HepG2 (cell line): Measurements from ENCODE around the gene HUNK. TPM values are rescaled to one million over a fixed set of nuclear protein-coding genes. Genes with fewer than 3 reads are reported as not detected.

Experiments
- ATAC-seq: fragments of 200-7000 bp; cut with Tn5 transposase; 3 replicates; pipeline ENCODE4 v1.9.1; 2020; ENCODE audit warnings: mild to moderate bottlenecking, moderate library complexity
- BruUV-seq: library from RNA; stranded (reverse); fragments of 400-500 nt; replicated peaks from 2 replicates; lab custom pipeline; 2021; lab: Mats Ljungman, UMichigan
- CTCF ChIA-PET: fragments of 300-600 bp; formaldehyde crosslinking; extraction: SDS; loops from one replicate; lab custom pipeline; 2021; ENCODE audit warnings: low total read pairs, inconsistent platforms, low intra/inter-chr PET ratio; lab: Yijun Ruan, JAX
- POLR2A ChIA-PET: fragments of 350-600 bp; sonication (Branson Sonifier 250); formaldehyde crosslinking; loops from one replicate; lab custom pipeline; 2020; ENCODE audit warnings: antibody characterized with exemption, inconsistent platforms; lab: Yijun Ruan, JAX
- DNase-seq: peaks from one replicate; pipeline ENCODE4 v3.0.0-alpha.2; 2015; ENCODE audit warnings: low spot score
- FAIRE-seq: peaks from 3 replicates; lab custom pipeline; 2011; peaks lifted over from hg19 to GRCh38; lab: Jason Lieb, UNC
- H2AFZ ChIP-seq: one replicate; pipeline ENCODE4 v1.6.1; 2011; ENCODE audit warnings: low read length, inconsistent platforms
- H3K27ac ChIP-seq: fragments of 300-600 bp; 3 replicates; pipeline ENCODE4 v1.8.0; 2011; ENCODE audit warnings: mixed run types, mild to moderate bottlenecking, mixed read lengths, low read length, inconsistent platforms; ENCODE audit not compliant: insufficient read depth; ENCODE audit errors: extremely low read length
- H3K27me3 ChIP-seq, 2 experiments: fragments of 200-600 bp in 1 of 2; 2 replicates in 1 of 2; 3 replicates in 1 of 2; pipeline versions ENCODE4 v1.6.0 to v1.8.0; 2011; ENCODE audit warnings: low read length in 2 of 2, mild to moderate bottlenecking in 2 of 2, moderate library complexity in 2 of 2, inconsistent platforms in 1 of 2; ENCODE audit not compliant: insufficient read depth in 2 of 2, control insufficient read depth in 1 of 2
- H3K36me3 ChIP-seq, 2 experiments: fragments of 200-600 bp in 1 of 2; replicated peaks in 1 of 2; 2 replicates in 1 of 2; 3 replicates in 1 of 2; pipeline versions ENCODE4 v1.5.1 to v1.8.0; 2011; ENCODE audit warnings: low read length in 2 of 2, inconsistent platforms in 1 of 2; ENCODE audit not compliant: insufficient read depth in 2 of 2, control insufficient read depth in 1 of 2
- H3K4me1 ChIP-seq: 2 replicates; pipeline ENCODE4 v1.5.1; 2012; ENCODE audit warnings: low read length, inconsistent platforms; ENCODE audit not compliant: insufficient read depth
- H3K4me2 ChIP-seq: 2 replicates; pipeline ENCODE4 v1.6.0; 2011; ENCODE audit warnings: low read depth, low read length, inconsistent platforms
- H3K4me3 ChIP-seq, 3 experiments: fragments of 200-600 bp in 1 of 3; sonication (generic), shearing (Covaris generic) in 1 of 3; replicated peaks in 1 of 3; 2 replicates each; pipeline ENCODE4 v1.5.1; 2011 to 2016; ENCODE audit warnings: low read length in 3 of 3, inconsistent platforms in 2 of 3, low read depth in 2 of 3, mild to moderate bottlenecking in 2 of 3, control low read depth in 1 of 3, mixed read lengths in 1 of 3; ENCODE audit not compliant: insufficient read depth in 1 of 3
- H3K79me2 ChIP-seq: one replicate; pipeline ENCODE4 v1.6.1; 2011; ENCODE audit warnings: low read length, inconsistent platforms; ENCODE audit not compliant: insufficient read depth
- H3K9ac ChIP-seq: 2 replicates; pipeline ENCODE4 v1.6.0; 2011; ENCODE audit warnings: mild to moderate bottlenecking, low read depth, low read length, inconsistent platforms; ENCODE audit not compliant: insufficient read depth
- H3K9me3 ChIP-seq: 2 replicates; pipeline ENCODE4 v1.5.1; 2012; ENCODE audit warnings: mild to moderate bottlenecking, low read length
- H4K20me1 ChIP-seq: 2 replicates; pipeline ENCODE4 v1.6.0; 2011; ENCODE audit warnings: inconsistent platforms, mild to moderate bottlenecking, low read length, moderate library complexity; ENCODE audit not compliant: insufficient read depth
- ARNT2 ChIP-seq: sonication (generic); formaldehyde crosslinking; IDR thresholded peaks from 2 replicates; pipeline ENCODE4 v1.8.0; 2022; ENCODE audit warnings: mild to moderate bottlenecking, low read depth, missing genetic modification reagents, moderate library complexity
- ETV6 ChIP-seq: sonication (generic); formaldehyde crosslinking; conservative IDR thresholded peaks from 2 replicates; pipeline ENCODE4 v1.4.0; 2020; ENCODE audit warnings: missing genetic modification reagents
- MTA1 ChIP-seq: sonication (generic); formaldehyde crosslinking; IDR thresholded peaks from 2 replicates; pipeline ENCODE4 v1.4.0; 2020; ENCODE audit warnings: missing genetic modification reagents, mild to moderate bottlenecking, borderline replicate concordance
- PAWR ChIP-seq: sonication (generic); formaldehyde crosslinking; IDR thresholded peaks from 2 replicates; pipeline ENCODE4 v1.4.0; 2020; ENCODE audit warnings: missing genetic modification reagents, mild to moderate bottlenecking, borderline replicate concordance
- SMYD3 ChIP-seq: sonication (generic); formaldehyde crosslinking; IDR thresholded peaks from 2 replicates; pipeline ENCODE4 v1.8.1; 2023; ENCODE audit warnings: mild to moderate bottlenecking, missing genetic modification reagents
- ZNF770 ChIP-seq: sonication (generic); formaldehyde crosslinking; IDR thresholded peaks from 2 replicates; pipeline ENCODE4 v1.5.0; 2020; ENCODE audit warnings: mild to moderate bottlenecking, missing genetic modification reagents
- ZNF879 ChIP-seq: sonication (generic); formaldehyde crosslinking; IDR thresholded peaks from 2 replicates; pipeline ENCODE4 v1.8.1; 2023; ENCODE audit warnings: missing genetic modification reagents
- ZSCAN21 ChIP-seq: sonication (generic); formaldehyde crosslinking; IDR thresholded peaks from 2 replicates; pipeline ENCODE4 v1.8.0; 2022; ENCODE audit warnings: mild to moderate bottlenecking, missing genetic modification reagents, moderate library complexity, borderline replicate concordance
- WGBS: methylation state at CpG from one replicate; pipeline ENCODE4 v1.1.6; 2017; ENCODE audit warnings: low lambda C conversion rate; 5-methylcytosine and 5-hydroxymethylcytosine counted together
- in situ Hi-C: cut with HindIII; loops from 2 replicates; pipeline ENCODE4 v1.10.0; 2017; ENCODE audit warnings: low pct_unique_long_range_greater_than_20kb; ENCODE audit not compliant: extremely low pct_ligation_motif_present
- intact Hi-C: fragments of 100-400 bp; cut with micrococcal nuclease; formaldehyde crosslinking; loops from one replicate; pipeline ENCODE4 v1.10.0; 2022; ENCODE audit not compliant: unreplicated experiment
- polyA plus RNA-seq, 8 experiments: library from polyadenylated mRNA; depleted of rRNA in 3 of 8; stranded (reverse) in 7 of 8; unstranded in 1 of 8; fragments of >200 nt; fragmentation: Illumina TruSeq in 4 of 8; extraction: Trizol in 4 of 8; gene quantifications; 2 replicates each; pipeline versions ENCODE4 v1.2.1 to v1.2.3, GENCODE V29; 2011 to 2016; ENCODE audit warnings: low read depth in 4 of 8, missing spikeins in 1 of 8, mixed read lengths in 1 of 8; ENCODE audit not compliant: insufficient read depth in 1 of 8
- total RNA-seq, 5 experiments: library from RNA; depleted of rRNA; stranded (reverse); fragments of >200 nt; fragmentation: Illumina TruSeq; extraction: Trizol; gene quantifications; 2 replicates each; pipeline ENCODE4 v1.2.3, GENCODE V29; 2016; ENCODE audit warnings: low read depth in 1 of 5
- TF ChIP-seq, protein P1 (sequence below): sonication (generic); formaldehyde crosslinking; IDR thresholded peaks from 2 replicates; pipeline ENCODE4 v1.5.0; 2020; ENCODE audit warnings: missing genetic modification reagents

HUNK gene
- total and polyA plus RNA-seq, 2 of the 13 experiments (the other 11 are each of a cell fraction or from before 2014, with no cell fraction given): 1.8 to 1.9 TPM

GRCh38 chr21:32009263-32009662 lies 136.4 kb downstream of the HUNK start (continued):
- TF ChIP-seq, protein P1, sequence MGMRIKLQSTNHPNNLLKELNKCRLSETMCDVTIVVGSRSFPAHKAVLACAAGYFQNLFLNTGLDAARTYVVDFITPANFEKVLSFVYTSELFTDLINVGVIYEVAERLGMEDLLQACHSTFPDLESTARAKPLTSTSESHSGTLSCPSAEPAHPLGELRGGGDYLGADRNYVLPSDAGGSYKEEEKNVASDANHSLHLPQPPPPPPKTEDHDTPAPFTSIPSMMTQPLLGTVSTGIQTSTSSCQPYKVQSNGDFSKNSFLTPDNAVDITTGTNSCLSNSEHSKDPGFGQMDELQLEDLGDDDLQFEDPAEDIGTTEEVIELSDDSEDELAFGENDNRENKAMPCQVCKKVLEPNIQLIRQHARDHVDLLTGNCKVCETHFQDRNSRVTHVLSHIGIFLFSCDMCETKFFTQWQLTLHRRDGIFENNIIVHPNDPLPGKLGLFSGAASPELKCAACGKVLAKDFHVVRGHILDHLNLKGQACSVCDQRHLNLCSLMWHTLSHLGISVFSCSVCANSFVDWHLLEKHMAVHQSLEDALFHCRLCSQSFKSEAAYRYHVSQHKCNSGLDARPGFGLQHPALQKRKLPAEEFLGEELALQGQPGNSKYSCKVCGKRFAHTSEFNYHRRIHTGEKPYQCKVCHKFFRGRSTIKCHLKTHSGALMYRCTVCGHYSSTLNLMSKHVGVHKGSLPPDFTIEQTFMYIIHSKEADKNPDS: no peak
- no peak for TF ChIP-seq PAWR
- TF ChIP-seq MTA1 (CRISPR knock-in tag): no peak
- no peak for TF ChIP-seq ZNF879 (CRISPR knock-in tag)

- 63% methylated on average over 7 of the region's 7 CpGs for WGBS
- Histone ChIP-seq H3K4me1 (peaks cover 9% of the 10 kb centered on the region), H3K4me3 (no peak overlapping the region), H2AFZ (no peak overlapping the region), H3K27ac (no peak overlapping the region), H4K20me1 (no peaks in the 10 kb centered on the region), H3K4me2 (no peak overlapping the region), H3K9ac (no peak overlapping the region), H3K9me3 (no peaks in the 10 kb centered on the region), H3K36me3 (no peaks in the 10 kb centered on the region), H3K79me2 (no peaks in the 10 kb centered on the region), H3K27me3 (no peaks in the 10 kb centered on the region)
- POLR2A ChIA-PET: no interaction called here
- intact Hi-C loops: no loop called here
- TF ChIP-seq SMYD3 (CRISPR knock-in tag) (no peak), ZSCAN21 (CRISPR knock-in tag) (no peak), ZNF770 (CRISPR knock-in tag) (no peak), ETV6 (CRISPR knock-in tag) (no peak), ARNT2 (CRISPR knock-in tag) (no peak)
- DNase-seq (no peak), FAIRE-seq (no peak), ATAC-seq (no peak)
- in situ Hi-C loops: no loop called here
- BruUV-seq: no TSS peak
- CTCF ChIA-PET: no interaction called here
These were observed 142.8 kb downstream of the HUNK start for GRCh38 chr21:32015461-32016139.
